Measurements from ENCODE around the gene C17orf50. TPM values are rescaled to one million over a fixed set of nuclear protein-coding genes. Genes with fewer than 3 reads are reported as not detected.
A peak's percentile ranks its signal among the peaks of the same experiment; 100 is the strongest.

Gene C17orf50
- total RNA-seq, 4 donors from 2014 or later = not detected

- in situ Hi-C loops (cut with MboI; ENCODE audit: low sequenced_read_pairs in 4 of 4) (loop anchor here in 1 of 4 donors (25.0 kb wide), 1 partner anchor 576 kb away; no protein-coding TSS in a partner anchor), intact Hi-C loops (cut with DNase I; ENCODE audit: low total_unique reads) (no loop called here)
- Histone ChIP-seq H3K36me3 (no peaks in the 10 kb centered on the region), H3K4me1 (peaks cover 0 to 5% of the 10 kb centered on the region in 2 donors), H3K27ac (no peak overlapping the region), H3K9me3 (no peaks in the 10 kb centered on the region), H3K27me3 (peaks cover 0 to 4% (median 3%) of the 10 kb centered on the region in 3 donors), H3K4me3 (no peak overlapping the region)
- DNase-seq (no peak), ATAC-seq (no peak)
- TF ChIP-seq CTCF (IDR thresholded peaks at IDR 0.05 in 4 of 5, conservative IDR thresholded peaks at IDR 0.05 in 1 of 5) (no peak), POLR2A (IDR thresholded peaks at IDR 0.05) (no peak)
Measured at GRCh38 chr17:35738519-35739133, 22.1 kb upstream of the C17orf50 start.

GRCh38 chr17:35740216-35740615 is 20.5 kb upstream of the C17orf50 start:
- Histone ChIP-seq H3K4me3 (no peak overlapping the region), H3K4me1 (peaks cover 0 to 5% of the 10 kb centered on the region in 2 donors), H3K27me3 (peaks cover 0 to 4% (median 3%) of the 10 kb centered on the region in 3 donors), H3K36me3 (no peaks in the 10 kb centered on the region), H3K27ac (no peak overlapping the region), H3K9me3 (no peaks in the 10 kb centered on the region)
- no peak for ATAC-seq
- in situ Hi-C loops (cut with MboI; ENCODE audit: low sequenced_read_pairs in 4 of 4) = loop anchor here in 3 of 4 donors (10.0 to 25.0 kb wide), 4 partner anchors 75 to 578 kb away; no protein-coding TSS in a partner anchor
- TF ChIP-seq CTCF (IDR thresholded peaks at IDR 0.05 in 4 of 5, conservative IDR thresholded peaks at IDR 0.05 in 1 of 5) (no peak), POLR2A (IDR thresholded peaks at IDR 0.05) (no peak)
- no peak for DNase-seq
- intact Hi-C loops (cut with DNase I; ENCODE audit: low total_unique reads) = no loop called here

- ATAC-seq (peak; percentile 45 to 46), DNase-seq (no peak)
- intact Hi-C loops (cut with DNase I; ENCODE audit: low total_unique reads) (no loop called here), in situ Hi-C loops (cut with MboI; ENCODE audit: low sequenced_read_pairs in 4 of 4) (loop anchor here in 3 of 4 donors (10.0 to 25.0 kb wide), 4 partner anchors 76 to 579 kb away; no protein-coding TSS in a partner anchor)
- H3K9me3 ChIP-seq = no peaks in the 10 kb centered on the region
- peak overlapping the region; percentile 14 to 43 (median 40) for H3K4me3 ChIP-seq
- no peaks in the 10 kb centered on the region for H3K36me3 ChIP-seq
- peaks cover 0 to 4% (median 3%) of the 10 kb centered on the region in 3 donors for H3K27me3 ChIP-seq
- TF ChIP-seq POLR2A (IDR thresholded peaks at IDR 0.05) = no peak
- TF ChIP-seq CTCF (IDR thresholded peaks at IDR 0.05 in 4 of 5, conservative IDR thresholded peaks at IDR 0.05 in 1 of 5) = no peak
- no peak overlapping the region for H3K27ac ChIP-seq
- peaks cover 0 to 5% of the 10 kb centered on the region in 2 donors for H3K4me1 ChIP-seq
Measured at GRCh38 chr17:35740997-35741931, 19.4 kb upstream of the C17orf50 start.

- no peaks in the 10 kb centered on the region for H3K9me3 ChIP-seq
- ATAC-seq (no peak), DNase-seq (no peak)
- peaks cover 0 to 5% of the 10 kb centered on the region in 2 donors for H3K4me1 ChIP-seq
- in situ Hi-C loops (cut with MboI; ENCODE audit: low sequenced_read_pairs in 4 of 4) (loop anchor here in 3 of 4 donors (10.0 to 25.0 kb wide), 4 partner anchors 78 to 580 kb away; no protein-coding TSS in a partner anchor), intact Hi-C loops (cut with DNase I; ENCODE audit: low total_unique reads) (no loop called here)
- H3K27me3 ChIP-seq = peaks cover 0 to 4% (median 3%) of the 10 kb centered on the region in 3 donors
- no peak overlapping the region for H3K4me3 ChIP-seq
- H3K27ac ChIP-seq = no peak overlapping the region
- no peaks in the 10 kb centered on the region for H3K36me3 ChIP-seq
- TF ChIP-seq CTCF (IDR thresholded peaks at IDR 0.05 in 4 of 5, conservative IDR thresholded peaks at IDR 0.05 in 1 of 5) (no peak), POLR2A (IDR thresholded peaks at IDR 0.05) (no peak)
Measured at GRCh38 chr17:35742496-35742895, 18.2 kb upstream of the C17orf50 start.
